ENCODE measurements around the gene PALD1.
"Not testable (repeated sequence)": the region's sequence is repeated elsewhere in the genome, so short reads cannot be mapped to it uniquely, and the experiment has no call there.

The PALD1 gene

DNA sequence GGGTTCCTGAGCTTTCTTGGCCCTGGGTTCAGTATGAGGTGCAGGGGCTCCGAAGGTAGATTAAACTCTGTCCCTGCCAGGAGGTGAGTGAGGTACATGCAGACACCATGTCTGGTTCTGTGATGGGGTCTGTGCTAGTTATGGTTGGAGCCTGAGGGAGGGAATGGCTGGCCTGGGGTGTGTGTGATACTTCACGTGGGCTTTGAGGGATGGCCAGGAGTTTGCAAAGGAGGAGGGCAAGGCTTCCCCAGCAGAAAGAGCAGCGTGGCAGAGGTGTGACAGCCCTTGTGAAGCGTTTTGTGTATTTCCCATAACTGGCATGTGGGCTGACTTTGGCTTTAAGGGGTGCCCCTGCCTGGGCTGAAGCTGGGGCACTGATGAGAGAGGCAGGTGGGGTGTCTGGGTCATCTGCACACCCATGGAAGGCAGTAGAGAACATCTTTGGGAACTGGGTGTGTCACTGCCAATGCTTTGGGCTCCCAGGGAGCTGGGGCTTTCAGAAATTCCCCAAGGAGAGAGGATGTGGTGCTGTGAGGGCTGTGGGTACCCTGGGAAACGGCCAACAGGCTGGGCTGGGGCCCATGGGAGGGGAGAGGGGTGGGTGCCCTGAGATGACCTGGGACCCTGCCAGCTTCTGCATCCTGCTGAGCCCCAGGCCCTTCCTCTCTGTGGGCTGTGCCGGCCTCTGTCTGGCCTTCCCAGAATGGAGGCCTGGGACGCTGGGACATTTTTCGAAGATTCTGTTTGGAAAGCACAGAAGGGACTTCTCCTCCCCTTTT is 4.6 kb downstream of the PALD1 start:
- DNase-seq: no peak

DNA sequence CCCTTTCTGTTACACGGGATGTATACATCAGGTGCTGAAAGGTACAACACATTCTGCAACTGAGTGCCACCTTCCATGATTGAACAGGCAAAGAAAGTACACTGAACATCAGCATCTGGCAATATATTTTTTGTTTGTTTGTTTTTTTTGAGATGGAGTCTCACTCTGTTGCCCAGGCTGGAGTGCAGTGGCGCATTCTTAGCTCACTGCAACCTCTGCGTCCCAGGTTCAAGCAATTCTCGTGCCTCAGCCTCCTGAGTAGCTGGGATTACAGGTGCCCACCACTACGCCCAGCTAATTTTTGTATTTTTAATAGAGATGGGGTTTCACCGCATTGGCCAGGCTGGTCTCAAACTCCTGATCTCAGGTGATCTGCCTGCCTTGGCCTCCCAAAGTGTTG is 5.3 kb downstream of the PALD1 start:
- DNase-seq: not testable (repeated sequence)

DNA sequence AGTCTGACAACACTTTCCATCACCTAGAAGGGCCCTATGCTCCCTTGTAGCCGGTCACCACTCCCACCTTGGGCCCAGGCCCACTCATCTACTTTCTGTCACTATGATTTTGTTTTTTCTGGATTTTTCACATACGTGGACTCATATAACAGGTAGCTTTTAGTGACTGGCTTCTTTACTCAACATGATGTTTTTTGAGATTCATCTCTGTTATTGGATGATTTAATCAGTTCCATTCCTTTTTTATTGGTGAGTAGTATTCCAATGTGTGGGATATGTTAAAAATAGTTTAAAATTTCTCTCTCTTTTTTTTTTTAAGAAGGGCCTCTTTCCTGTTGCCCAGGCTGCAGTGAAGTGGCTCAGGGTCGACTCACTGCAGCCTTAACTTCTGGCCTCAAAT is 9.3 kb downstream of the PALD1 start:
- DNase-seq: no peak

DNA sequence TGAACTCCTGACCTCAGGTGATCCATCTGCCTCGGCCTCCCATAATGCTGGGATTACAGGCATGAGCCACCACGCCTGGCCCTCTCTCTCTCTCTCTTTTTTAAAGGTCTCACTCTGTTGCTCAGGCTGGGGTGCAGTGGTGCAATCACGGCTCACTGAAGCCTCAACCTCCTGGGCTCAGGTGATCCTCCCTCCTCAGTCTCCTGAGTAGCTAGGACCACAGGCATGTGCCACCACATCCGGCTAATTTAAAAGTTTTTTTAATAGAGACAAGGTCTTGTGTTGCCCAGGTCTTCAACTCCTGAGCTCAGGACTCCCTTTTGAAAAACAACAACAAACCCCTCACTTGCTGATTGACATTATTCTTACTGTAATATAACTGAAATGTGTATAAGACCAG is 11.6 kb downstream of the PALD1 start:
- no peak for DNase-seq

DNA sequence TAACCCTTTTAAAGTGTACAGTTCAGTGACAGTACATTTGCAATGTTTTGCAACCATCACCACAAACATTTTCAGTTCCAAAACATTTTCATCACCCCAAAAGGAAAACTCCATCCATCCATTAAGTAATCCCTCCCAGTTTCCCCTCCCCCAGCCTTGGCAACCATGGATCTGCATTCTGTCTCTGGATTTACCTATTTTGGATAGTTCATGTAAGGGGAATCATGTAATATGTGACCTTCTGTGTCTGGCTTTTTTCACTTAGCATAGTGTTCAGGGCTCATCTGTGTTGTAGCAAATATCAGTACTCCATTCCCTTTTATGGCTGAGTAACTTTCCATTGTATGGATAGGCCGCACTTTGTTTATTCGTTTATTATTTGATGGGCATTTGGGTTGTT is 13.0 kb downstream of the PALD1 start:
- no peak for DNase-seq

DNA sequence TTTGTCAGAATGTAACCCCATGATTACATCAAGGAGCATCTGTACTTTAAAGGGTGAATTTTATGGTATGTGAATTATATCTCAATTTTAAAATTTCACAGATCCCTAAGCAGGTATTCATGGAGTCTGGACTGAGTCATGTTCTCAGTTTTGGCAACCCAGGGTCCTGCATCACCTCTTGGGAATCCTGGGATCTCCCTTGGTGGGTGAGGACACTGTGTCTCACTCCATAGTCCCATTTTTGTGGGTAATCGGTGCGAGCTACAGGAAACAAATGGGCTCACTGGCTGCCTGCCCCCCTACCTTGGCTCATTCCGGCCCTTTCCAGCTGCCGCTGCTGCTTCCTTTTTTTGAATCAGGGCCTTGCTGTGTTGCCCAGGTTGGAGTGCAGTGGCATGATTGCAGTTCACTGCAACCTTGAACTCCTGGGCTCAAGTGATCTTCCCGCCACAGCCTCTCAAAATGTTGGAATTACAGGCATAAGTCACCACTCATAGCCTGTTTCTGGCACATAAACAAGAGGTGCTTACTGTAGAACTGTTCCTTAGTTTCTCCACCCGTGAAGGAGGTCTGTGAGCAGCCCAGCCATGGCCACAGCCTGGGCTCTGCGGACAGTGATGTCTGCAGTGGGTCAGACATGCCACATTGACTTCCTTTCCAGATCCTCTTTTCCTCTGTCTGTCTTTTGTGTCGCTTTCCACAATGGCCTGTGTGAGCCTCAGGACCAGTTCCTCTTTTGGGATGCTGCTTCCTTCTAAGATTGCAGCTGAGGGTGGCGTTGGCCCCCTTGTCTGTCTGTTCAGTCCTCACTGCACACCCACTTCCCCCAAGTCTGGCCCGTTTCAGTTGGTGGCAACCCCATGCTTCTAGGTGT is 14.5 kb downstream of the PALD1 start:
- DNase-seq: no peak

DNA sequence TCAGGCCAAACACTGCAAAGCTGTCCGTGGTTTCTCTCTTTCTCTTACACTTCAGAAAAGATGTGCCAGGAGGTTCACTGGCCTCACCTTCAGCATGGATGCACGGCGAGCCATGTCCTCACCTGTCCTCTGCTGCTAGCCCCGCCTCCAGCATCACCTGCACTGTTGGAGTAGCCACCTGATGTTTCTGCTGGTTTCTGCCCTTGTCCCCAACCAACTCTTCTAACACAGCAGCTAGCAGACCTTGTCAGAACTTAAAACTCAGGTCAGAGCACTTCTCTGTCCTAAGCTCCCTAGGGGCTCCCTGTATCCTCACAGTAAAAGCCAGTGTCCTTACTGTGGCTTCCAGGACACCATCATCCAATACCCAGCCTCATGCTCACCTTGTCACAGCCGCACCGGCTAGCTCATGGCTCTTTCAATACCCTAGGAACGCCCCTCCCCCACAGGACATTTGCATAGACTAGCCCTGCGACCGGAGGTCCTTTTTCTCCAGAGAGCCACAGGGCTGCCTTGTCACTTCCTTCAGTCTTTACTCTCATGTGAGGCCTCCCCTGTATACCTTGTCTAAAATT is 15.2 kb downstream of the PALD1 start:
- no peak for DNase-seq

DNA sequence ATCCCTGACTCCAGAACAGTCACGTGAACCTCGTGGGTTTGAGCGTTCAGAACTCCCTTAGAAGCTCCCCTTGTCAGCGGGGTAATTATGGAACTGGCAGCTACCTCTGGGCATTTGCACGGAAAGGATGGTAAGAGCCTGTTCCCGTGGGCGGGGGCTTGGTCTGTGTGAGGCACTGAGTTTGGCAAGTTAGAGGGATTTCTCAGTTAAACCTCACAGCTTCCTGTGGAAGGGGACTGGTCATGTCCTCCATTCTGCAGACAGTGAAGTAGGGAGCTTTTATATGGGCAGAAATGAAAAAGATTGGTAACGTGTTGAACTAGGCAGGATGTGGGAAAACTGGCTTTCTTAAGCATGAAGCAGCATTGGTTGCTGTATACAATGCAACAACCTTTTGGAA is 16.0 kb downstream of the PALD1 start:
- no peak for DNase-seq

DNA sequence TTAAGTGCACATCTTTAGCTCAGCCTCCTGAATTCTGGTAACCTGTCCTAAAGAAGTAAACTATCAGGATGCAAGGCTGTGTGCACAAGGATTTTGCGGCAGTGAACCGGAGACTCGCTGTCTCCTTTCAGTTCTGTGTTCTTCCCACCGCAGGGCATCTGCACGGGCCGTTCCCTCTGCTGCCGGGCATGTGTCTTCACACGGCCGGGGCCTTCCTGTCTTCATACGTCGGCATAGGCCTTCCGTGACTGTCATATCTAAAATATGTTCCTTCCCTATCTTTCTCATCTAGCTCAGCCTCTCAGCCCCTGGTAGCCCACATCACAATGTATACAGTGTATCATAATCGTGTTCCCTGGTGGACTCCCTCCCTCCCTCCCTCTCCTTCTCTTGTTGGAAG is 16.4 kb downstream of the PALD1 start:
- DNase-seq: no peak

DNA sequence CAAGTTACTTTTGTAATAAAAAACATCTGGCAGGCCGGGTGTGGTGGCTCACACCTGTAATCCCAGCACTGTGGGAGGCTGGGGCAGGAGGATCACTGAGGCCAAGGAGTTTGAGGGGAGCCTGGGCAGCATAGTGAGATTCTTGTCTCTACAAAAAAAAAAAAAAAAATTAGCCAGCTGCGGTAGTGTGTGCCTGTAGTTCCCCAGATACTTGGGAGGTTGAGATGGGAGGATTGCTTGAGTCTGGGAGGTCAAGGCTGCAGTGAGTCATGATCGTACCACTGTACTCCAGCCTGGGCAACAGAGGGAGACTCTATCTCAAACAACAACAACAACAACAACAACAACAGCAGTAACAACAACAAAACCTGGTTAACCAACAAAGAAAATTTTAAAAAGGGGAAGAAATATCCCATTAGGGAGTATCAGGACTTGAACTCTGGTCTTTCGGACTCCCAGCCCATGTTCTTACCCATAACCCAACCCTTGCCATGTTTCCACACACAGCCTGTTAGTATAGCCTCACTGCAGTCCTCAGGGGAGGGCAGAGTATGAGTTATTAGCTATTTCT is 17.2 kb downstream of the PALD1 start:
- DNase-seq: no peak

DNA sequence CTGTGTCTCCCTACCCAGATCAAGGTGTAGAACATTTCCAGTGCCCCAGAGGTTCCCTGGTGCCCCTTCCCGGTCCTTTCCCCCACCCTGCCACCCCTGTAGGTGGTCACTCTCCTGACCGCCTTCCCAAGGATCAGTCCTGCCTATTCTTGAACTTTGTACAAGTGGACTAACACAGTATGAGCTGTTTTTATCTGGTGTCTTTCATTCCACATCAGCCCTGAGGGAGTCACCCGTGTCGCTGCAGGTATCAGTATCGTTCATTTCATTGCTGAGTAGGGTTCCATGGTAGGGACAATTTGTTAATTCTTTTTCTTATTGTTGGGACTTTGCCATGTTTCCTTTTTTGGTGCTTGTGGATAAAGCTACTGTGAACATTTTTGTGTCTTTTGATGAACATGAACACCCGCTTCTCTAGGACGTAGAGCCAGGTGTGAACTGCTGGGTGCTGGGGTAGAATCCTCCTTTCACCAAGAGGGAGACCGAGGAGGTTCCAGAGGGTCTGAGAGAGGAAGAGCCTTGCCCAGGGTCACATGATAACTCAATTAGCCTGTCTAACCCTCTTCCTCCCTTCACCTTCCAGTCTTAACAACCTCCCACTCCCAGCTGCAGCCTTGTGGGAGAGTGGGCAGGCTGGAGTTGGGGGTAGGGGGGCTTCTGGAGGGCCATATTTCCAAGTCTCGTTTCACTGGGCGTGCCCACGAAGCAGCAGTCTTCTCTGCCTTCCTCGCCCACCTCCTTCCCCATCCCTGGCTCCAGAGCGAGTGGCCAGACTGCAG is 18.0 kb downstream of the PALD1 start:
- no peak for DNase-seq

DNA sequence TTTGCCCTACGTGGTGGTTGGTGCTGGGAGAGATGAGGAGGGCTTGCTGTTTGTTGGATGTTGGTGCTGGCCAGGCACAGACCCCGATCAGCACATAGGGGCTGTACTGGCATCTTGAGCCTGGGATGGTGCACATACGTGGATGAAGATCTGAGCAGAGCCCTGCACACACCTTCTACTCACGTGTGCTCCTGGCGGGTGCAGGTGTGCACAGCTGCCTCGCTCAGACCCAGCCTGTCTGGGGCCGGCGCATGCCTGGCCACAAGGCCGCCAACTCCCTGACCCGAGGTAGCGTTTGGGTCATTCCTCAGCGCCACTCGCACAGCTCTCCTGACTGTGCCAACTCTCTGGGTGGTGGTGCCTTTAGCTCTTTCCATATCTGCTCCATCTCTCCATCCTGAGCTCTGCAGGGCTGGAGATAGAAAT is 18.6 kb downstream of the PALD1 start:
- no peak for DNase-seq

DNA sequence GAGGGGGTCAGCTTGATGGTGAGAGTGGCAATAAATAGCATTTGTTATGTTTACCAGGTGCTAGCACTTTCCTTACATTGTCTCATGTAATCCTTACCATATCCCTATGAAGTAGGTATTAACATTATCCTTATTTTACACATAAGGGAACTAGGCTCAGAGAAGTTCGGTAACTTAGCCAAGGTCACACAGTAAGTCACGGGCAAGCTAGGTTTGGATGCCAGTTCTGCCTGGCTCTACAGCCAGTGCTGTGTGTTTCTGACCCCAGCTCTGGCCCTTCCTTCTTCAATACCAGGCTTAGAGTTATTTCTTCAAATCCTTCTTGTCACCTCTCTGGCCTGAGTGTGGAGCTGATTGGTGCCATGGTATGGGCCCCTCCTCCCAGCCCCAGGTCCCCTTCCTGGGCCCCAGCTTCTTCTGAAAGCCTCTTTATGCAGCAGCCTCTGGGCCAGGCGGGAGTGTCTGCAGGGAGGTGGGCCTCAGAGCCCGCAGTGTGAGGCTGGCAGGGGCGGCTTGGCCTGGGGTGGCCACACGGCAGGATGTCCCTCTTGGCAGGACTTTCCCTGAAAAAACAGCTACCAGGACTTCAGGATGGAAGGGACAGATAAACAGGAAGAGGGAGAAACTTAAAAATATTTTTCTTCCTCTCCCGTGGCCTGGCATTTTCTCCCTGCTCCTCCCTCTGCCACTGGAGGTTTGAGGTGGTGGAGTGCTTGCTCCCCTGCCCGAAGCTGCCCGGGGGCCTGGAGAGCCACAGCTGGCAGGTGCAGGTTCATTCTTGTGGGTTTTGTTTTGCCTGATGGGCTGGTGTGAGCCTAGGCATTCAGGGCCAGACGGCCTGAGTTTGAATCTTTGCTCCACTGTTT is 20.6 kb downstream of the PALD1 start:
- DNase-seq: no peak

DNA sequence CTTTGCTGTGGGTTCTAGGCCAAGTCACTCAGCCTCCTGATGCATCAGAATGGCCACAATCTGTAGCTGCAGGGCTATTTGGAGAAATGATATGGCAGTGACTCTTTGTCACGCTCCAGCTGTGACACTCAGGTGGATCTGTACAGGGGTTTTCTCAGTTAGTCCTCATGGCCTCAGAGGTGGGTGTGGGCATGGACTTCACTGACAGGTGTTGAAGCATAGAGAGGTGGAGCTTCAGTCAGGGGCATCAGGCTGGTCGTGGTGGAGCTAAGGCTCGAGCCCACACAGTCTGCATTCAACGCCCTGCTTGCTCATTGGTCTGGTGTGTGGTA is 21.2 kb downstream of the PALD1 start:
- no peak for DNase-seq

DNA sequence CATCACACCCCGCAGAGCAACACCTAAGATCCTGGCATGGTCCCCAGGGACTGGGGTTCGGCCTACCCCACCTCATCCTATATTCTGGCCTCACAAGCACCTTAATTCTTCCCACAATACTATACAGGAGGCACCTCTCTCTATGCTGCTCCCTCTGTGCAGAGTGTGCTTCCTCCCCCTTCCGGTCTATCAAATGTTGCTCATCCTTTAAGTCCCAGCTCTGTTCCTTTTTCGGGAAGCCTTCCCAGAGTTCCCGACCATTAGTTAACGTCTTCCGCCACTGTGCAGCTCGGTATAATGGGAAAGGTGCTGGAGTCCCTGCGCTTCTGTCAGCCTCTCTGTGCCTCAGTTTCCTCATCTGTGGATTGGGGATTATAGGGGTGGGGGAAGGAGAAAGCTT is 21.8 kb downstream of the PALD1 start:
- DNase-seq: no peak

DNA sequence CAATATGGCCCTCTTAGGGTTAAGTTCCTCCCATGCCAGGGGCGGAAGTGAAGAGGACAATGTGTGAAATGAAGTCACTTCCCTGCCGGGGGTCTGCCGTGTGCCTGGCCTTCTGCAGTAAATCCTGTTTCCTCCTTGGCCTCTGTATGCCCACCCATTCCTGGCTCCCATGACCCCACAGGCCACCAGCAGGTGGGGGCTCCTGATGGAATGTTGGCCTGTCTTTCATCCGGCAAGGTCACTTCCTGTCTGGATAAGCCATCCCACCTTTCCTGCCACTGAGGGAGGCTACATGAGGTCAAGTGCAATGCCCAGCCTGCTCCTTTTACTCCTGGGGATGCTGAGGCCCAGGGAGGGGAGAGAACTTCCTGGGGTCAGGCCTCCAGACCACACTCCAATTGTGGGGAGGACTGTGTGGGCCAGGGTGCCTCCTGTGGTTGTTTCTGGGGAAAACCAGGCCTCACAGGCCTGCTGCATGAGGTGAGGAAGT is 22.3 kb downstream of the PALD1 start:
- DNase-seq: no peak

DNA sequence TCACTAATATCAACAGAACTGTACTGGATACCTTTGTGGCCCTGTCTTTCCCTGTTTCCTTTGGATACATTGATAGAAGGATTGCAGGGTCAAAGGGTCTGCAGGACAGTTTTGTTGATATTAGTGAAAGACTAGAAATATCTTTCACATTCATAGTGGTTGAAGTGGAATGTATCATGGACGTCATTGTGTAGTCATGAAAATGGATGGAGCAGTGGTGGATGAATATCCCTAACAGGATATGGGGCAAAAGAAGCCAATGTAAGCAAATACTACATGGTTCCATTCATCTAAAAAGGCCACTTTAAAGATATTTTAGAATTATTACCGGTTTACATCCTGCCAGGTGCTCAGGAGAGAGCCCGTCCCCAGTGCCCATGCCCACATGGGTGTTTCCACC is 23.8 kb downstream of the PALD1 start:
- no peak for DNase-seq

DNA sequence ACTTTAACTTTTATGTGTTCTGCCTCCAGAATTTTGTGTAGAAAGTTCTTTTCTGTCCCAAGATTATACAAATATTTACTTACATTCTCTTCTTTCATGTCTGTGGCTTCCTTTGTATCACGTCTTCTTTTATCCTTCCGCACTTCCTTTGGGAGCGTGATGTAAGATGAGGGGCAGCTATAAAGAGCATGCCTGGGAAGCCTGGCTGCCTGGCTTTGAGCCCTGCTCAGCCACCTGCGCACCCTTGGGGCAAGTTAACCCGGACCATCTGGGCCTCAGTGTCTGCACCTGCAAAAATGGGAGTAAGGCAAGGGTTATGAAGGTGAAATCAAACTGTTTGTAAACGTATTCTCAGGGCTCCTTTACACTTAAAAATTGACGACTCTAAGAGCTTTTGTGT is 25.2 kb downstream of the PALD1 start:
- DNase-seq: no peak

DNA sequence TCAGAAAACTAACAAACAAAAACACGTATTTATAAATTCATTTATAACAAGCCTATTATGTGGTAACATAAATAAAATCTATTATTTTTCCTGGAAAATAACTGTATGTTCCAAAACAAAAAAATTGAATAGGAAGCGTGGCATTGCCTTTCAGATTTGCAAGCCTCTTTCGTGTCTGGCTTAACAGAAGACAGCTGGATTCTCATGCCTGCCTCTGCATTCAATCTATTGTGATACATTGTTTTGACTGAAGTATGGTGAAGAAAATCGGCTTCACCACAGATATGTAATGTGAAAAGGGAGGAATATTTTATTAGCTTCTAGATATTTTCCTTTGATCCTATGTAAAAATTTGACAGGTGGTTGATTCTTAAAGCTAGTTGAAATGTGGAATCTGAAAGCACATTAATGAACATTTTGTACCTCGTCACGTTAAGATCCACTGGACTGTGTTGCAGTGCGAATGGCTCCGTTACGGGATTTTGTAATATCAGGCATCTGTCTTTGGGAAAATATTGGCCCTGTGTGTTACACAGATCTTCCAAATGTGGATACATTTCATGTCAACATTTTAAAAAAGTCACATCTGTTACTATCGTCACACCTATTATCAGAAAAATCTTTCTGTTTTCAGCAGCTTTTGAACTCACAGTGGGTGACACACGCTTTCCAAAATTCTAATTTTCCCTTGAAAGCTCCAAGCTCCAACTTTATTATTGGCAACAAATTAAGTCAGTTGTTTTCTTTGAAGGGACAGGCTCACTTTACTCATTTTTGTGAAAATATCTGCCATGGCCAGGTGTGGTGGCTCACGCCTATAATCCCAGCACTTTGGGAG is 26.2 kb downstream of the PALD1 start:
- no peak for DNase-seq

DNA sequence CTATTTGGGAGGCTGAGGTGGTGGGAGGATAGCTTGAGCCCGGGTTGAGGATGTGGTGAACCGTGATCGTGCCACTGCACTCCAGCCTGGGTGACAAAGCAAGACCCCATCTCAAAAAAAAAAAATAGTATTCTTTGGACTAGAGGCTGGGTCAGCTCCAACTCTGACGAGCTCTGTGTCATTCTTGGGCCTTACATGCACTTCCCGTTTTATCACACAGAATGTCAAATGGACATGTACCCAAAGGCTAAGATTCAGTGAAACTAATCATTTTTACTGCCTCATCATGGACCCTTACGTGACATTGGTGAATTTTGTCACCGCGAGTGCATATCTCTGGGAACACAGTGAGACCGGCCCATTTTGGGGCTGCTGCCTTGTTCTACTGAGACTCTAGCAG is 27.3 kb downstream of the PALD1 start:
- no peak for DNase-seq

DNA sequence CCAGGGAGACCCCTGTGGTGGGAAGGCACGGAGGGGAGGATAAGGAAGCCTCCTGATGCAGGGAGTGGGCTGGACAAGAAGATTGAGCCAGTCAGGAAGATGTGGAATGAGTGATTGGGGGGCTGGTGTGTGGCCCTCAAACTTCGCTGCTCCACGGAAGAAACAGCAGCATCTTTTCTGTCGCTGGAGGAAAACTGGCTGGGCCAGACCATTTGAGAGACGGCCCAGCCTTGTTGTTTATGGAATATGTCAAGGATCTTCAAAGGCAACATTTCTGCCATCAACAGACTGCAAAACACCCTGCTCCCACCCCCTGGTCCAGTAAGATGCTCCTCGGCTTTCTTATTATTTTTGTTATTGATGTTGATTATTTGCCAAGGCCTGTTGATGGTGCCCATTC is 29.4 kb downstream of the PALD1 start:
- DNase-seq: no peak
